ENCODE data around the gene TMEM151A.

- TF ChIP-seq POLR2A (IDR thresholded peaks at IDR 0.05), result no peak
- TF ChIP-seq CTCF (IDR thresholded peaks at IDR 0.05), result no peak
- no peak for TF ChIP-seq EP300 (IDR thresholded peaks at IDR 0.05)
Observed at GRCh38 chr11:66329165-66329673, 37.5 kb downstream of the TMEM151A start.
